K562 (cell line): Measurements from ENCODE around the gene XRRA1. TPM values are rescaled to one million over a fixed set of nuclear protein-coding genes. Genes with fewer than 3 reads are reported as not detected.
A peak's percentile ranks its signal among the peaks of the same experiment; 100 is the strongest.

ENCODE experiments used
- ILK ChIP-seq: fragments of 450-650 bp; IDR thresholded peaks from 2 replicates; pipeline ENCODE4 v1.6.1; 2016; ENCODE audit warnings: missing genetic modification characterization, low read depth, mild to moderate bottlenecking, missing compliant biosample characterization, moderate library complexity, borderline replicate concordance
- JUN ChIP-seq, 2 experiments: sonication (generic) in 1 of 2; formaldehyde crosslinking in 1 of 2; IDR thresholded peaks; 2 replicates each; pipeline versions ENCODE4 v1.6.1 to v1.8.0; 2012 to 2022; ENCODE audit warnings: borderline replicate concordance in 2 of 2, mild to moderate bottlenecking in 2 of 2, improper control_type of control experiment in 1 of 2, low read depth in 1 of 2, low read length in 1 of 2, missing genetic modification reagents in 1 of 2
- PCBP1 ChIP-seq: fragments of 200-400 bp; formaldehyde crosslinking; IDR thresholded peaks from 2 replicates; pipeline ENCODE4 v1.6.1; 2018; ENCODE audit warnings: mild to moderate bottlenecking, low read depth, low read length; ENCODE audit not compliant: poor library complexity, severe bottlenecking
- SFPQ ChIP-seq: fragments of 200-400 bp; formaldehyde crosslinking; IDR thresholded peaks from 2 replicates; pipeline ENCODE4 v1.6.1; 2017; ENCODE audit warnings: mild to moderate bottlenecking, low read depth, low read length, moderate library complexity
- SRSF7 ChIP-seq: fragments of 200-400 bp; formaldehyde crosslinking; optimal IDR thresholded peaks from 2 replicates; pipeline ENCODE3; 2017; ENCODE audit warnings: mild to moderate bottlenecking, low read depth, low read length
- UBTF ChIP-seq, 2 experiments: IDR thresholded peaks; 2 replicates each; pipeline ENCODE4 v1.6.1; 2012; ENCODE audit warnings: improper control_type of control experiment in 2 of 2, low read depth in 2 of 2, low read length in 2 of 2, borderline replicate concordance in 1 of 2
- ZNF41 ChIP-seq: fragments of 250-450 bp; sonication (Bioruptor Pico); conservative IDR thresholded peaks from 2 replicates; pipeline ENCODE4 v1.4.0; 2020; ENCODE audit warnings: mild to moderate bottlenecking
- polyA plus RNA-seq, 8 experiments: library from polyadenylated mRNA; depleted of rRNA in 4 of 8; stranded (reverse) in 5 of 8; unstranded in 3 of 8; fragments of >200 nt; fragmentation: Nextera tagmentation in 2 of 8; fragmentation: Illumina TruSeq in 1 of 8; extraction: Ambion mirVana in 2 of 8; extraction: Trizol in 1 of 8; gene quantifications; 2 replicates each; pipeline versions ENCODE4 v1.2.1 to v1.2.3, GENCODE V29; 2011 to 2014; ENCODE audit warnings: inconsistent platforms in 1 of 8, missing spikeins in 1 of 8
- total RNA-seq, 7 experiments: library from RNA; depleted of rRNA in 6 of 7; stranded (reverse); fragments of >200 nt in 6 of 7; fragmentation: Illumina TruSeq in 2 of 7; extraction: Trizol in 2 of 7; gene quantifications; 2 replicates each; pipeline versions ENCODE4 v1.2.1 to v1.2.3, GENCODE V29; 2011 to 2021; ENCODE audit warnings: low replicate concordance in 1 of 7
- TF ChIP-seq, protein P1 (sequence below): fragments of 450-650 bp; IDR thresholded peaks from 2 replicates; pipeline ENCODE4 v1.6.1; 2017; ENCODE audit warnings: antibody characterized with exemption, mild to moderate bottlenecking
- TF ChIP-seq, protein P2 (sequence below): IDR thresholded peaks from 3 replicates; pipeline ENCODE4 v1.6.1; 2011; ENCODE audit warnings: borderline replicate concordance, mild to moderate bottlenecking, moderate library complexity; ENCODE audit not compliant: insufficient read length; ENCODE audit errors: extremely low read depth
- TF ChIP-seq, protein P3 (sequence below): fragments of 250-450 bp; sonication (Bioruptor Pico); IDR thresholded peaks from 2 replicates; pipeline ENCODE4 v1.4.0; 2020; ENCODE audit warnings: borderline replicate concordance

XRRA1 gene
- total and polyA plus RNA-seq, 9 of the 15 experiments (the other 6 are each of a cell fraction or from before 2014, with no cell fraction given), result 5.0 to 22.5 (median 16.0) TPM

- TF ChIP-seq SFPQ, result no peak
- TF ChIP-seq, protein P1, sequence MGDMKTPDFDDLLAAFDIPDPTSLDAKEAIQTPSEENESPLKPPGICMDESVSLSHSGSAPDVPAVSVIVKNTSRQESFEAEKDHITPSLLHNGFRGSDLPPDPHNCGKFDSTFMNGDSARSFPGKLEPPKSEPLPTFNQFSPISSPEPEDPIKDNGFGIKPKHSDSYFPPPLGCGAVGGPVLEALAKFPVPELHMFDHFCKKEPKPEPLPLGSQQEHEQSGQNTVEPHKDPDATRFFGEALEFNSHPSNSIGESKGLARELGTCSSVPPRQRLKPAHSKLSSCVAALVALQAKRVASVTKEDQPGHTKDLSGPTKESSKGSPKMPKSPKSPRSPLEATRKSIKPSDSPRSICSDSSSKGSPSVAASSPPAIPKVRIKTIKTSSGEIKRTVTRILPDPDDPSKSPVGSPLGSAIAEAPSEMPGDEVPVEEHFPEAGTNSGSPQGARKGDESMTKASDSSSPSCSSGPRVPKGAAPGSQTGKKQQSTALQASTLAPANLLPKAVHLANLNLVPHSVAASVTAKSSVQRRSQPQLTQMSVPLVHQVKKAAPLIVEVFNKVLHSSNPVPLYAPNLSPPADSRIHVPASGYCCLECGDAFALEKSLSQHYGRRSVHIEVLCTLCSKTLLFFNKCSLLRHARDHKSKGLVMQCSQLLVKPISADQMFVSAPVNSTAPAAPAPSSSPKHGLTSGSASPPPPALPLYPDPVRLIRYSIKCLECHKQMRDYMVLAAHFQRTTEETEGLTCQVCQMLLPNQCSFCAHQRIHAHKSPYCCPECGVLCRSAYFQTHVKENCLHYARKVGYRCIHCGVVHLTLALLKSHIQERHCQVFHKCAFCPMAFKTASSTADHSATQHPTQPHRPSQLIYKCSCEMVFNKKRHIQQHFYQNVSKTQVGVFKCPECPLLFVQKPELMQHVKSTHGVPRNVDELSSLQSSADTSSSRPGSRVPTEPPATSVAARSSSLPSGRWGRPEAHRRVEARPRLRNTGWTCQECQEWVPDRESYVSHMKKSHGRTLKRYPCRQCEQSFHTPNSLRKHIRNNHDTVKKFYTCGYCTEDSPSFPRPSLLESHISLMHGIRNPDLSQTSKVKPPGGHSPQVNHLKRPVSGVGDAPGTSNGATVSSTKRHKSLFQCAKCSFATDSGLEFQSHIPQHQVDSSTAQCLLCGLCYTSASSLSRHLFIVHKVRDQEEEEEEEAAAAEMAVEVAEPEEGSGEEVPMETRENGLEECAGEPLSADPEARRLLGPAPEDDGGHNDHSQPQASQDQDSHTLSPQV, result peak; percentile 58; the same call in 1 of the 2 replicates
- TF ChIP-seq JUN (IDR thresholded peaks at IDR 0.05; ENCODE audit: borderline replicate concordance, low read depth, low read length), result 0 out of 2 replicates have a peak, but pooled peaks have one; percentile 38
- no peak for TF ChIP-seq JUN (CRISPR knock-in tag; IDR thresholded peaks at IDR 0.05; ENCODE audit: borderline replicate concordance)
- TF ChIP-seq ZNF41 (CRISPR knock-in tag), result no peak
- TF ChIP-seq, protein P2, sequence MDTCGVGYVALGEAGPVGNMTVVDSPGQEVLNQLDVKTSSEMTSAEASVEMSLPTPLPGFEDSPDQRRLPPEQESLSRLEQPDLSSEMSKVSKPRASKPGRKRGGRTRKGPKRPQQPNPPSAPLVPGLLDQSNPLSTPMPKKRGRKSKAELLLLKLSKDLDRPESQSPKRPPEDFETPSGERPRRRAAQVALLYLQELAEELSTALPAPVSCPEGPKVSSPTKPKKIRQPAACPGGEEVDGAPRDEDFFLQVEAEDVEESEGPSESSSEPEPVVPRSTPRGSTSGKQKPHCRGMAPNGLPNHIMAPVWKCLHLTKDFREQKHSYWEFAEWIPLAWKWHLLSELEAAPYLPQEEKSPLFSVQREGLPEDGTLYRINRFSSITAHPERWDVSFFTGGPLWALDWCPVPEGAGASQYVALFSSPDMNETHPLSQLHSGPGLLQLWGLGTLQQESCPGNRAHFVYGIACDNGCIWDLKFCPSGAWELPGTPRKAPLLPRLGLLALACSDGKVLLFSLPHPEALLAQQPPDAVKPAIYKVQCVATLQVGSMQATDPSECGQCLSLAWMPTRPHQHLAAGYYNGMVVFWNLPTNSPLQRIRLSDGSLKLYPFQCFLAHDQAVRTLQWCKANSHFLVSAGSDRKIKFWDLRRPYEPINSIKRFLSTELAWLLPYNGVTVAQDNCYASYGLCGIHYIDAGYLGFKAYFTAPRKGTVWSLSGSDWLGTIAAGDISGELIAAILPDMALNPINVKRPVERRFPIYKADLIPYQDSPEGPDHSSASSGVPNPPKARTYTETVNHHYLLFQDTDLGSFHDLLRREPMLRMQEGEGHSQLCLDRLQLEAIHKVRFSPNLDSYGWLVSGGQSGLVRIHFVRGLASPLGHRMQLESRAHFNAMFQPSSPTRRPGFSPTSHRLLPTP, result no peak
- peak; percentile 9 to 52; a peak in 1 of 4 replicates for TF ChIP-seq UBTF (IDR thresholded peaks at IDR 0.05; ENCODE audit: borderline replicate concordance in 1 of 2, low read depth in 2 of 2, low read length in 2 of 2)
- TF ChIP-seq, protein P3, sequence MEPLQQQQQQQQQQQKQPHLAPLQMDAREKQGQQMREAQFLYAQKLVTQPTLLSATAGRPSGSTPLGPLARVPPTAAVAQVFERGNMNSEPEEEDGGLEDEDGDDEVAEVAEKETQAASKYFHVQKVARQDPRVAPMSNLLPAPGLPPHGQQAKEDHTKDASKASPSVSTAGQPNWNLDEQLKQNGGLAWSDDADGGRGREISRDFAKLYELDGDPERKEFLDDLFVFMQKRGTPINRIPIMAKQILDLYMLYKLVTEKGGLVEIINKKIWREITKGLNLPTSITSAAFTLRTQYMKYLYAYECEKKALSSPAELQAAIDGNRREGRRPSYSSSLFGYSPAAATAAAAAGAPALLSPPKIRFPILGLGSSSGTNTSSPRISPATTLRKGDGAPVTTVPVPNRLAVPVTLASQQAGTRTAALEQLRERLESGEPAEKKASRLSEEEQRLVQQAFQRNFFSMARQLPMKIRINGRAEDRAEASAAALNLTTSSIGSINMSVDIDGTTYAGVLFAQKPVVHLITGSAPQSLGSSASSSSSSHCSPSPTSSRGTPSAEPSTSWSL (CRISPR knock-in tag), result no peak
- no peak for TF ChIP-seq SRSF7
- TF ChIP-seq PCBP1, result no peak
- no peak for TF ChIP-seq ILK
Observed at GRCh38 chr11:74948898-74949752, at the start of gene XRRA1, which contains the start of gene SPCS2 (continued).
